GM18511 (cell line): ENCODE measurements around the gene SHB.

Source experiments
- ATAC-seq: cut with Tn5 transposase; IDR thresholded peaks from one replicate; pipeline ENCODE4 v1.9.1; 2021; ENCODE audit warnings: mild to moderate bottlenecking, moderate library complexity; ENCODE audit not compliant: unreplicated experiment

SHB gene

GRCh38 chr9:37873955-37874354, 195.1 kb downstream of the SHB start:
- ATAC-seq, result no peak

GRCh38 chr9:37870799-37871176, 198.2 kb downstream of the SHB start:
- ATAC-seq, result no peak

GRCh38 chr9:37870081-37870798, 198.8 kb downstream of the SHB start:
- ATAC-seq, result no peak
